ENCODE measurements around the gene TPO.

- no peak for TF ChIP-seq CTCF (IDR thresholded peaks at IDR 0.05; ENCODE audit: low read depth, low read length, missing input control)
- TF ChIP-seq YY1 (IDR thresholded peaks at IDR 0.05), result no peak
- TF ChIP-seq MAX (IDR thresholded peaks at IDR 0.05), result no peak
- TF ChIP-seq TAF1 (conservative IDR thresholded peaks at IDR 0.05), result no peak
- TF ChIP-seq JUND (IDR thresholded peaks at IDR 0.05), result no peak
Measured at GRCh38 chr2:1584691-1585485, 171.6 kb downstream of the TPO start.

Measured in liver (tissue), 3 donors.